ENCODE data around the gene CDH26. TPM values are rescaled to one million over a fixed set of nuclear protein-coding genes. Genes with fewer than 3 reads are reported as not detected.

The CDH26 gene
- total and polyA plus RNA-seq, 2 donors (not counting 1 experiment from before 2014, with no cell fraction given) = 1.8 to 2.3 TPM

GRCh38 chr20:60055740-60056139 is 97.5 kb downstream of the CDH26 start:
- peak overlapping the region in 2 of 5 experiments; percentile 3 to 7 for H3K4me3 ChIP-seq (ENCODE audit: control extremely low read depth in 1 of 5, extremely low read depth in 1 of 5, insufficient read depth in 1 of 5, low read depth in 2 of 5, low read length in 4 of 5)
- H3K9ac ChIP-seq (ENCODE audit: low read length) = no peak overlapping the region
- H3K27me3 ChIP-seq (replicated peaks in 1 of 4; ENCODE audit: control extremely low read depth in 1 of 4, control insufficient read depth in 3 of 4, insufficient read depth in 4 of 4, low read length in 3 of 4) = peaks cover 0 to 6% (median 0%) of the 10 kb centered on the region in 4 experiments
- H3K27ac Mint-ChIP-seq = no peak overlapping the region
- no peaks in the 10 kb centered on the region for H3K9me3 ChIP-seq (ENCODE audit: control extremely low read depth in 1 of 3, control insufficient read depth in 2 of 3, insufficient read depth in 1 of 3, low read length in 2 of 3)
- no peak overlapping the region for H3K27ac ChIP-seq (ENCODE audit: low read length in 2 of 2)
- no peaks in the 10 kb centered on the region for H4K20me1 ChIP-seq (ENCODE audit: control insufficient read depth, insufficient read depth, low read length, poor library complexity, severe bottlenecking)
- CTCF ChIA-PET = interaction anchor here (3.6 kb wide), 1 partner anchor 207 kb away, joined by 32 read pairs; no protein-coding TSS in a partner anchor
- TF ChIP-seq EZH2 (IDR thresholded peaks at IDR 0.05; ENCODE audit: borderline replicate concordance, insufficient read depth, low read depth, low read length, poor library complexity, severe bottlenecking) = no peak
- TF ChIP-seq, protein P1, sequence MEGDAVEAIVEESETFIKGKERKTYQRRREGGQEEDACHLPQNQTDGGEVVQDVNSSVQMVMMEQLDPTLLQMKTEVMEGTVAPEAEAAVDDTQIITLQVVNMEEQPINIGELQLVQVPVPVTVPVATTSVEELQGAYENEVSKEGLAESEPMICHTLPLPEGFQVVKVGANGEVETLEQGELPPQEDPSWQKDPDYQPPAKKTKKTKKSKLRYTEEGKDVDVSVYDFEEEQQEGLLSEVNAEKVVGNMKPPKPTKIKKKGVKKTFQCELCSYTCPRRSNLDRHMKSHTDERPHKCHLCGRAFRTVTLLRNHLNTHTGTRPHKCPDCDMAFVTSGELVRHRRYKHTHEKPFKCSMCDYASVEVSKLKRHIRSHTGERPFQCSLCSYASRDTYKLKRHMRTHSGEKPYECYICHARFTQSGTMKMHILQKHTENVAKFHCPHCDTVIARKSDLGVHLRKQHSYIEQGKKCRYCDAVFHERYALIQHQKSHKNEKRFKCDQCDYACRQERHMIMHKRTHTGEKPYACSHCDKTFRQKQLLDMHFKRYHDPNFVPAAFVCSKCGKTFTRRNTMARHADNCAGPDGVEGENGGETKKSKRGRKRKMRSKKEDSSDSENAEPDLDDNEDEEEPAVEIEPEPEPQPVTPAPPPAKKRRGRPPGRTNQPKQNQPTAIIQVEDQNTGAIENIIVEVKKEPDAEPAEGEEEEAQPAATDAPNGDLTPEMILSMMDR (IDR thresholded peaks at IDR 0.05) = no peak
- H3K9me3 Mint-ChIP-seq (ENCODE audit: insufficient read depth) = no peaks in the 10 kb centered on the region
- peaks cover 23 to 38% of the 10 kb centered on the region in 2 donors for H3K4me1 ChIP-seq (ENCODE audit: control insufficient read depth in 2 of 2, insufficient read depth in 2 of 2, low read length in 2 of 2)
- WGBS (ENCODE audit: insufficient coverage) = 6% methylated on average over 13 of the region's 14 CpGs
- peak overlapping the region; percentile 6 for H2AFZ ChIP-seq (ENCODE audit: insufficient read depth, low read depth, low read length, poor library complexity, severe bottlenecking)
- H3K79me2 ChIP-seq (ENCODE audit: control insufficient read depth, insufficient read depth, low read length) = no peaks in the 10 kb centered on the region
- H3K27me3 Mint-ChIP-seq = peaks cover 21% of the 10 kb centered on the region
- POLR2A ChIA-PET = no interaction called here
- H3K4me1 Mint-ChIP-seq = peaks cover 36% of the 10 kb centered on the region
- peak; percentile 18 for DNase-seq
- no peaks in the 10 kb centered on the region for H3K36me3 ChIP-seq (replicated peaks in 1 of 2; ENCODE audit: control extremely low read depth in 1 of 2, control insufficient read depth in 1 of 2, extremely low read depth in 1 of 2, insufficient read depth in 2 of 2, low read length in 1 of 2)
- peak overlapping the region; percentile 46 for H3K4me2 ChIP-seq (replicated peaks; ENCODE audit: low read depth, low read length, poor library complexity, severe bottlenecking)
- intact Hi-C loops (cut with micrococcal nuclease) = no loop called here
- ATAC-seq (ENCODE audit: low read depth) = no peak
- no peak overlapping the region for H3K4me3 Mint-ChIP-seq

DNA sequence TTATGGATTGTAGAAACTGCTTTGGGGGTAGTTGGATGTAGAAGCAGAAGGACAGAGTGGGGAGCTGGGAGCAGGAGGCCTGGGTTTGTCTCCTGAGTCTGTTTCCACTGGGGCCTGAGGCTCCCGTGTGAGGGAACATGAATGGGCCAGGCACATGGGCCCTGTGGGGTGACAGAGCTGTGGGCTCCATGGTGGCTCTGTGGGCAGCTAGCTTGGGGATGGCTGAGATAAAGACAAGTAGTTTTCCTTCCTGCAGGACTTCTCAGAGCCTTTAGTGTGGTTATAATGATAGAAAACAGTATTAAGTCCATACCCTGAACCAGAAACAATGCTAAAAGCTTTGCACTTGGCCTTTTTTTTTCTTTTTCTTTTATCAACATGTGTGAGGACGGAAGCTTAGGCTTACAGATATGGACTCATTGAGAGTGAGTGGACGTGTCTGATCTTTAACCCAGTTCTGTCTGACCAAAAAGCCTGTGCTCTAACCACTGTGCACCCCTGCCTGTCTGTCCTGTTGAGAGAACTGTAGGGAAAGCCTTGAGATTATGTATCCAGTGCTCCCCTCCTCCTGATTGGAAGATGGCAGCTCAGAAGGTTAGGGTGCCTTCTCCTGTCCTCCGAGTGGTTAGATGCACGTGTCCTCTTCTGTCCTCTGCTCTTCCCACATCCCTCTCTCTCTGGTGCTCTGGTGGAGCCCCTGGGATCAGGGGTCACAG is 98.3 kb downstream of the CDH26 start:
- H3K27ac Mint-ChIP-seq = no peak overlapping the region
- H3K79me2 ChIP-seq (ENCODE audit: control insufficient read depth, insufficient read depth, low read length) = no peaks in the 10 kb centered on the region
- peak overlapping the region in 1 of 5 experiments; percentile 7 for H3K4me3 ChIP-seq (ENCODE audit: control extremely low read depth in 1 of 5, extremely low read depth in 1 of 5, insufficient read depth in 1 of 5, low read depth in 2 of 5, low read length in 4 of 5)
- peaks cover 36% of the 10 kb centered on the region for H3K4me1 Mint-ChIP-seq
- 69% methylated on average over 3 of the region's 5 CpGs for WGBS (ENCODE audit: insufficient coverage)
- H3K36me3 ChIP-seq (replicated peaks in 1 of 2; ENCODE audit: control extremely low read depth in 1 of 2, control insufficient read depth in 1 of 2, extremely low read depth in 1 of 2, insufficient read depth in 2 of 2, low read length in 1 of 2) = no peaks in the 10 kb centered on the region
- CTCF ChIA-PET = interaction anchor here (0.6 to 3.6 kb wide), 8 partner anchors 10 to 1840 kb away, joined by 3 to 32 read pairs (median 9); no protein-coding TSS in a partner anchor
- no peak overlapping the region for H3K4me2 ChIP-seq (replicated peaks; ENCODE audit: low read depth, low read length, poor library complexity, severe bottlenecking)
- no peak for TF ChIP-seq EZH2 (IDR thresholded peaks at IDR 0.05; ENCODE audit: borderline replicate concordance, insufficient read depth, low read depth, low read length, poor library complexity, severe bottlenecking)
- TF ChIP-seq, protein P1 (IDR thresholded peaks at IDR 0.05) = no peak
- no peaks in the 10 kb centered on the region for H3K9me3 Mint-ChIP-seq (ENCODE audit: insufficient read depth)
- H3K27me3 Mint-ChIP-seq = peaks cover 18% of the 10 kb centered on the region
- no peak overlapping the region for H3K27ac ChIP-seq (ENCODE audit: low read length in 2 of 2)
- no peak overlapping the region for H3K4me3 Mint-ChIP-seq
- H4K20me1 ChIP-seq (ENCODE audit: control insufficient read depth, insufficient read depth, low read length, poor library complexity, severe bottlenecking) = no peaks in the 10 kb centered on the region
- peaks cover 23 to 38% of the 10 kb centered on the region in 2 donors for H3K4me1 ChIP-seq (ENCODE audit: control insufficient read depth in 2 of 2, insufficient read depth in 2 of 2, low read length in 2 of 2)
- H3K27me3 ChIP-seq (replicated peaks in 1 of 4; ENCODE audit: control extremely low read depth in 1 of 4, control insufficient read depth in 3 of 4, insufficient read depth in 4 of 4, low read length in 3 of 4) = peaks cover 0 to 6% (median 0%) of the 10 kb centered on the region in 4 experiments
- no peaks in the 10 kb centered on the region for H3K9me3 ChIP-seq (ENCODE audit: control extremely low read depth in 1 of 3, control insufficient read depth in 2 of 3, insufficient read depth in 1 of 3, low read length in 2 of 3)
- intact Hi-C loops (cut with micrococcal nuclease) = no loop called here
- POLR2A ChIA-PET = no interaction called here
- ATAC-seq (ENCODE audit: low read depth) = no peak
- no peak for DNase-seq
- no peak overlapping the region for H2AFZ ChIP-seq (ENCODE audit: insufficient read depth, low read depth, low read length, poor library complexity, severe bottlenecking)
- H3K9ac ChIP-seq (ENCODE audit: low read length) = no peak overlapping the region

All from B cell (primary cell).